Fibroblast of the aortic adventitia (primary cell): ENCODE data around the gene IL37. TPM values are rescaled to one million over a fixed set of nuclear protein-coding genes. Genes with fewer than 3 reads are reported as not detected.

Experiments used
- DNase-seq: peaks from one replicate; pipeline ENCODE4 v3.0.0-alpha.2; 2010; ENCODE audit warnings: low read depth
- H3K4me3 ChIP-seq: 2 replicates; pipeline ENCODE4 v1.5.1; 2011; ENCODE audit warnings: low read depth, mild to moderate bottlenecking, control low read depth, low read length, moderate library complexity
- total RNA-seq: library from RNA; depleted of rRNA; stranded (reverse); fragments of >200 nt; gene quantifications from 2 replicates; pipeline ENCODE4 v1.2.3, GENCODE V29; 2012; ENCODE audit warnings: low replicate concordance
- TF ChIP-seq, protein P1 (sequence below): IDR thresholded peaks from 2 replicates; pipeline ENCODE4 v1.5.1; 2011; ENCODE audit warnings: mild to moderate bottlenecking, low read length, control low read depth, inconsistent platforms; ENCODE audit not compliant: insufficient read depth

Gene IL37, protein sequence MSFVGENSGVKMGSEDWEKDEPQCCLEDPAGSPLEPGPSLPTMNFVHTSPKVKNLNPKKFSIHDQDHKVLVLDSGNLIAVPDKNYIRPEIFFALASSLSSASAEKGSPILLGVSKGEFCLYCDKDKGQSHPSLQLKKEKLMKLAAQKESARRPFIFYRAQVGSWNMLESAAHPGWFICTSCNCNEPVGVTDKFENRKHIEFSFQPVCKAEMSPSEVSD
- total RNA-seq = not detected in 2 replicates

DNA sequence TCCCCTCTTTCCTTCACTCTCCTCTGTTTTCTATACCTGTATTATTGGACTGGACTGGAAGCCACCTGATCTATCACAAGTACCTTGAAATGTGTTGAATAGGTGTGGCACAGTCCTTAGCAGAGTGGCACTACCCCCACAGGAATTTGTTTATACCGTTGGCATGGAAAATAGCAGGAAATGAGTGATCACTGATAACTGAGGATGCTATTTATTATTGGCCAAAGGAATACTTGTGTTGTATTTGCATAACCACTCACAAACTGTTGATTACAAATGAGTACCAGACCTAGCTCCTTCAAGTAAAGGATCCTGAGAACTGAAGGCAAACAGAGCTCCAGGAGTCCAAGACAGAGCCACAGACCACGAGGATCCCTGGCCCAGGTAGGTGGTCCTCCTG is at the start of gene IL37:
TSS of gene IL37 (plus strand) at position 301 of the 400 bp plus-strand sequence. CDS start 1,848 bp downstream, outside the sequence.
- DNase-seq = no peak
- H3K4me3 ChIP-seq = no peak within 1 kb of the TSS
- TF ChIP-seq, protein P1, sequence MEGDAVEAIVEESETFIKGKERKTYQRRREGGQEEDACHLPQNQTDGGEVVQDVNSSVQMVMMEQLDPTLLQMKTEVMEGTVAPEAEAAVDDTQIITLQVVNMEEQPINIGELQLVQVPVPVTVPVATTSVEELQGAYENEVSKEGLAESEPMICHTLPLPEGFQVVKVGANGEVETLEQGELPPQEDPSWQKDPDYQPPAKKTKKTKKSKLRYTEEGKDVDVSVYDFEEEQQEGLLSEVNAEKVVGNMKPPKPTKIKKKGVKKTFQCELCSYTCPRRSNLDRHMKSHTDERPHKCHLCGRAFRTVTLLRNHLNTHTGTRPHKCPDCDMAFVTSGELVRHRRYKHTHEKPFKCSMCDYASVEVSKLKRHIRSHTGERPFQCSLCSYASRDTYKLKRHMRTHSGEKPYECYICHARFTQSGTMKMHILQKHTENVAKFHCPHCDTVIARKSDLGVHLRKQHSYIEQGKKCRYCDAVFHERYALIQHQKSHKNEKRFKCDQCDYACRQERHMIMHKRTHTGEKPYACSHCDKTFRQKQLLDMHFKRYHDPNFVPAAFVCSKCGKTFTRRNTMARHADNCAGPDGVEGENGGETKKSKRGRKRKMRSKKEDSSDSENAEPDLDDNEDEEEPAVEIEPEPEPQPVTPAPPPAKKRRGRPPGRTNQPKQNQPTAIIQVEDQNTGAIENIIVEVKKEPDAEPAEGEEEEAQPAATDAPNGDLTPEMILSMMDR = no peak

DNA sequence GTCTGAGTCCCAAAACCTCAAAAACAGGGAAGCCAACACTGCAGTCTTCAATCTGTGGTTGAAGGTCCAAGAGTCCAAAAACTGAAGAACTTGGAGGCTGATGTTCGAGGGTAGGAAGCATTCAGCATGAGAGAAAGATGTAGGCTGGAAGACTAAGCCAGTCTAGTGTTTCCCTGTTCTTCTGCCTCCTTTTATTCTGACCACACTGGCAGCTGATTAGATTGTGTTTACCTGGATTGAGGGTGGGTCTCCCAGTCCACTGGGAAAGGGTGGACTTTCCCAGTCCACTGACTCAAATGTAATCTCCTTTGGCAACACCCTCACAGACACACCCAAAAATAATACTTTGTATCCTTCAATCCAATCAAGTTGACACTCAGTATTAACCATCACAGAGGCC is 46.9 kb upstream of the IL37 start:
- no peak for DNase-seq
- H3K4me3 ChIP-seq = no peak overlapping the region
- TF ChIP-seq, protein P1 = no peak

DNA sequence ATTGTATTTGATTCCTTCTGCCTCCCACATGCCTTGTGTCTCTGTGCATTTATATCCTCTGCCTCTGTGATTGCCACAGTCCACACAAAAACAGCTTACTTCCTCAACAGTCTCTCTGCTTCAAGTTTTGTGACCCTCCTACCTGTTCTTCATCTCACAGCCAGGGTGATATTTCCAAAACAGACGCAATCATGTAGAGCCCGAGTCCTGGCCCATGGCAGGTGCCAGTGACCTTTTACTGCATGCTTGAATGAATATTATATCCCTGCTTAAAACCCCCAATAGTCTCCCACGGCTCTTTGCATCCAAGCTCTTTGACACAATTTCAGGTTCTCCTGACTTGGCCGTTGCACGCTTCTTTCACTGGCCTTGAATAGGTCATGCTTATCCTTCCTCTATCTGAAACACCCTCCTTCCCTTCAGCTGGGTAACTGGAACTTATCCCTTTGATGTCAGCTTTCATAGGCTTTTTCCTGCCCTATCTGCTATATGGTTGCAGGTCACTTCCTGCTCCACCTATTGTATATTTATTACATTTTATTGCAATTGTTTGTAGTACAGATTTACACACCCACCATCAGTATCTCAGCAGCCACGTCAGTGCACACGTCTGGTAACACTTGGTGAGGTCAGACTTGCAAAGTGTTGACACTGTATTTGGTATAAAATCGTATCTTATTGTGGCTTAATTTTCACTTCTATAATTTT is 44.7 kb upstream of the IL37 start:
- TF ChIP-seq, protein P1 = no peak
- H3K4me3 ChIP-seq = no peak overlapping the region
- no peak for DNase-seq

DNA sequence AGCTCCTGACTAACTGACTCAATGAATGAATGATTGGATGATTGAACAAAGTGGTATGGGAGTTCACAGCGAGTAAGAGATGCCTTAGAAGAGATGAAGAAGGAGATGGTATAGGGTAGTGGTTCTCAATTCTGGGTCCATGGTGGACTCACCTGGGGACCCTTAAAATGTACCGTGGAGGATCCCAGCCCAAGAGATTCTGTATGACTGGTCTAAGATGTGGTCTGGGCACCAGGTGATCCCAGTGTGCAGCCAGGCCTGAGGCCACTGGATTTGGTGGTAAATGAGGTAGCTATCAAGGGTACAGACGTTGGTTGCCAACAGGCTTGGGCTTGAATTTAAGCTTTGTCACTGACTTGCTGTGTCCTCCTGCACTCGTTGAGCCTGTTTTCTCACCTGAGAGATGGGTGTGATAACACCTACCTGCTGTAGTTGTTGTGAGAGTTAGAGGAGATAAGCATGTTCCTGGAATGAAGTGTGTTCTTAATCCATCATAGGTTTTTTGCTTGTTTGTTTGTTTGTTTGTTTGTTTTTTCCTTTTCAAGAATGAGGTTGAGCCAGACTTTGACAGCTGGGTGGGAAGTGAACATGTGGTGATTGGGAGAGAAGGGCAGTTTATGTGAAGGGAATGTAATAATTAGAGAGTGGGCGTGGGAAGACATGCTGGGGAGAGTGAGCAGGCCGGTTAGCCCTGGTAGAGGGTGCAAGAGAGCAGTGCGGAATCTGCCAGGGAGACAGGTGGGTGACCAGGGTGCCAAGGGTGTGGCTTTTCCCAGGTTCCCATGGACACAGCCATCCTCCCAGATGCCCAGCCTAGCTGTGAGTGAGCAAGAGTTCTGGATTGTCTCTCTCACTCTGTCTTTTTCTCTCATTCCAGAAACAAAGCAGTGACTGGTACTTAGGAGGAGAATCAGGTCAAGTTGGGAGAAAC is 43.0 kb upstream of the IL37 start:
- TF ChIP-seq, protein P1 = no peak
- no peak overlapping the region for H3K4me3 ChIP-seq
- no peak for DNase-seq

DNA sequence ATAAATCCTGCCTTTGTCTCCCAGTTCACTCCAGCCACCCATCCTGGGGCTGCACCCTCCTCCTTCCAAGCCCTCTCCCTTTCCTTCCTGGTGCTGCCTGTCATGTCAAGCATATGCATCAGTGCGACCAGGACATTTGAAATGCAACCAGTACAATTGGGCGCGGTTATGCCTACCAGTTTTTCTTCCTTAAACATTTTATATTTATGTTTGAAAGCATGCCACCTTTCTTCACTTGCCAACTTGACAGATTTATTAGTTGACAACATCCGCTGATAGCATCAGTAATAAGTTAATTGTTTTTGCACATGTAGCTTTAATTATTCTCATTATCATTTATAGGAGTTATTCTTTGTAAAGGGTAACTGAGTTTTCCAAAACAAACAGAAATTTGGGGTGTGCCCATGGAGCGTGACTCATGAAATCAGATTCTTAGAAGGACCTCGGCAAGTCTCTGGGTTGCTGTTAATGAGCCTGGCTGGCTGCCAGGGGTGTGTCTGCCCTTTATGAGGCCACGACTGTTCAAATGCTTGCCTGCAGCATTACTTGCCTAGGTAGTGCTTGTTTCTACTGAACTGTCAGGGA is 41.6 kb upstream of the IL37 start:
- no peak overlapping the region for H3K4me3 ChIP-seq
- TF ChIP-seq, protein P1 = no peak
- peak; percentile 94 for DNase-seq
